ENCODE results near the gene ARHGAP31. TPM values are rescaled to one million over a fixed set of nuclear protein-coding genes. Genes with fewer than 3 reads are reported as not detected.
A peak's percentile ranks its signal among the peaks of the same experiment; 100 is the strongest.

Gene ARHGAP31
- total RNA-seq, 1 donor from 2014 or later = 23.7 TPM

GRCh38 chr3:119346076-119346496, 51.9 kb downstream of the ARHGAP31 start:
- DNase-seq (no peak), ATAC-seq (ENCODE audit: low read depth) (no peak)
- Mint-ChIP-seq H3K9me3 (no peaks in the 10 kb centered on the region), H3K4me3 (no peak overlapping the region), H3K4me1 (peaks cover 30% of the 10 kb centered on the region), H3K27ac (no peak overlapping the region), H3K27me3 (no peaks in the 10 kb centered on the region), H3K36me3 (ENCODE audit: low read depth) (no peaks in the 10 kb centered on the region)
- CTCF ChIA-PET = interaction anchor here (1.6 kb wide), 1 partner anchor 18 kb away, joined by 4 read pairs; no protein-coding TSS in a partner anchor
- no peak for TF ChIP-seq CTCF (IDR thresholded peaks at IDR 0.05)
- POLR2A ChIA-PET = no interaction called here
- intact Hi-C loops (cut with micrococcal nuclease) = no loop called here

GRCh38 chr3:119347036-119347435, 52.9 kb downstream of the ARHGAP31 start:
- no peaks in the 10 kb centered on the region for H3K9me3 Mint-ChIP-seq
- POLR2A ChIA-PET = no interaction called here
- intact Hi-C loops (cut with micrococcal nuclease) = no loop called here
- TF ChIP-seq CTCF (IDR thresholded peaks at IDR 0.05) = no peak
- no peaks in the 10 kb centered on the region for H3K36me3 Mint-ChIP-seq (ENCODE audit: low read depth)
- DNase-seq (no peak), ATAC-seq (ENCODE audit: low read depth) (no peak)
- no peak overlapping the region for H3K4me3 Mint-ChIP-seq
- CTCF ChIA-PET = interaction anchor here (0.6 kb wide), 1 partner anchor 72 kb away, joined by 3 read pairs; no protein-coding TSS in a partner anchor
- H3K27ac Mint-ChIP-seq = no peak overlapping the region
- H3K4me1 Mint-ChIP-seq = peaks cover 39% of the 10 kb centered on the region
- no peaks in the 10 kb centered on the region for H3K27me3 Mint-ChIP-seq

GRCh38 chr3:119349354-119350041, 55.3 kb downstream of the ARHGAP31 start:
- H3K9me3 Mint-ChIP-seq = no peaks in the 10 kb centered on the region
- no peak for ATAC-seq (ENCODE audit: low read depth)
- intact Hi-C loops (cut with micrococcal nuclease) = no loop called here
- ChIA-PET CTCF (interaction anchor here (1.1 kb wide), 1 partner anchor 76 kb away, joined by 3 read pairs; no protein-coding TSS in a partner anchor), POLR2A (interaction anchor here (0.7 to 1.9 kb wide), 2 partner anchors 27 to 55 kb away, joined by 3 to 7 read pairs; partner anchors contain the start of gene ARHGAP31)
- no peak for DNase-seq
- H3K27me3 Mint-ChIP-seq = no peaks in the 10 kb centered on the region
- H3K27ac Mint-ChIP-seq = no peak overlapping the region
- no peak overlapping the region for H3K4me3 Mint-ChIP-seq
- H3K4me1 Mint-ChIP-seq = peaks cover 42% of the 10 kb centered on the region
- H3K36me3 Mint-ChIP-seq (ENCODE audit: low read depth) = no peaks in the 10 kb centered on the region
- no peak for TF ChIP-seq CTCF (IDR thresholded peaks at IDR 0.05)

DNA sequence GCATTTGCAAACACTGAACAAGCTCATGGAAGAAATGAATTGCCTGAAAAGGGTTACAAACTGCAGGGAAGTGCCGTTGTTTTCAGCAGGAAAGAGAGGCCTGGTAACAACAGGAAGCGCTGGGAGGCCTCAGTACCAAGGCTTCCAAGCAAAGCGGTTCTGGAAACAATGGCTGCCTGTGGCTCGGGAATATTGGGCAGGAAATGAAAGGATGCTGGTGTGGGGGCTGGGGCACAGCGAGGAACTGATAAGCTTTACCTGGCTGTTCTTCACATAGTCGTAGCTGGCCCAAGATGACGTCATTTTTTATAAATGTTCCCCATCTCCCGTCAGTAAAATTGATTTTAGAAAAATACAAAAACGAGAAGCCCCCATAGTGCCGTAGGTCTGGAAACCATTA, 55.9 kb downstream of the ARHGAP31 start:
- DNase-seq (no peak), ATAC-seq (ENCODE audit: low read depth) (no peak)
- Mint-ChIP-seq H3K27ac (no peak overlapping the region), H3K27me3 (no peaks in the 10 kb centered on the region), H3K9me3 (no peaks in the 10 kb centered on the region), H3K4me1 (peaks cover 42% of the 10 kb centered on the region), H3K4me3 (no peak overlapping the region), H3K36me3 (ENCODE audit: low read depth) (no peaks in the 10 kb centered on the region)
- no peak for TF ChIP-seq CTCF (IDR thresholded peaks at IDR 0.05)
- ChIA-PET CTCF (interaction anchor here (0.8 to 0.9 kb wide), 2 partner anchors 75 to 77 kb away, joined by 3 to 4 read pairs; no protein-coding TSS in a partner anchor), POLR2A (interaction anchor here (1.9 kb wide), 1 partner anchor 28 kb away, joined by 7 read pairs; no protein-coding TSS in a partner anchor)
- intact Hi-C loops (cut with micrococcal nuclease) = no loop called here

DNA sequence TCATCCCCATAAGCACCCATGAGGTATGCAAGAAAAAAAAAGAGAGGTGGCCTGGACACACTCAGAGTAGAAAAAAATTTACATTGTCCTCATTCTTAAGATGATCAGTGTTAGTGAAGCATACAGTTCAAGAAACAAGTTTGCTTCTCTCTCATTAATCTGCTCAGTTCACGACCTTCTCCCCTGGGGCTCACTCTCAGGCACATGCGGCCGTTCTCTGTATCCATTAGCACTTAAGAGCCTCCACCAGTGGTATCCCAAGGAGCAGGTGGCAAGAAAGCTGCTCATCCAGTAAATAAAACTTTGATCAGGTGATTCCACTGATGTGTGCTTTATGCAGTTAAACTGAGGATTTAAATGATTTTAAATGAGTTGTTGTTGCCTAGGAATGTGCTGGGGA, 57.4 kb downstream of the ARHGAP31 start:
- ChIA-PET POLR2A (interaction anchor here (0.9 to 3.2 kb wide), 9 partner anchors 12 to 329 kb away, joined by 3 to 32 read pairs (median 4); partner anchors contain the start of genes ARHGAP31, B4GALT4, POGLUT1 and TMEM39A), CTCF (interaction anchor here (1.1 to 3.3 kb wide), 5 partner anchors 10 to 208 kb away, joined by 3 to 50 read pairs (median 7); partner anchors contain the start of gene ARHGAP31)
- peaks cover 42% of the 10 kb centered on the region for H3K4me1 Mint-ChIP-seq
- intact Hi-C loops (cut with micrococcal nuclease) = no loop called here
- no peak for ATAC-seq (ENCODE audit: low read depth)
- no peak for DNase-seq
- no peaks in the 10 kb centered on the region for H3K27me3 Mint-ChIP-seq
- no peaks in the 10 kb centered on the region for H3K9me3 Mint-ChIP-seq
- H3K4me3 Mint-ChIP-seq = no peak overlapping the region
- H3K36me3 Mint-ChIP-seq (ENCODE audit: low read depth) = no peaks in the 10 kb centered on the region
- peak overlapping the region; percentile 82 for H3K27ac Mint-ChIP-seq
- TF ChIP-seq CTCF (IDR thresholded peaks at IDR 0.05) = no peak
